Activated T-helper 1 cell treated with anti-CD3 and anti-CD28 coated beads, Interleukin-12 subunit alpha, Interleukin-12 subunit beta, Interleukin-2, Interleukin-4 antibody, amounts not matched to agents 30 ng/mL and 10 ng/mL and 1 ng/mL, durations not matched to agents 14 hours and 24 hours and 36 hours (primary cell): Measurements from ENCODE around the gene RTBDN. TPM values are rescaled to one million over a fixed set of nuclear protein-coding genes. Genes with fewer than 3 reads are reported as not detected.
"Not testable (repeated sequence)": the region's sequence is repeated elsewhere in the genome, so short reads cannot be mapped to it uniquely, and the experiment has no call there.

Experiments used
- DNase-seq: peaks from one replicate; pipeline ENCODE4 v3.0.0; 2021; ENCODE audit warnings: low spot score
- H3K27ac Mint-ChIP-seq: one replicate; pipeline ENCODE4 v1.8.0; 2021; ENCODE audit warnings: mild to moderate bottlenecking, mixed read lengths
- H3K27me3 Mint-ChIP-seq: one replicate; pipeline ENCODE4 v1.8.0; 2022; ENCODE audit warnings: mild to moderate bottlenecking, moderate library complexity, mixed read lengths; ENCODE audit not compliant: insufficient read depth
- H3K36me3 Mint-ChIP-seq: one replicate; pipeline ENCODE4 v1.8.0; 2021; ENCODE audit warnings: low read depth, mixed read lengths
- H3K4me1 Mint-ChIP-seq: one replicate; pipeline ENCODE4 v1.8.0; 2021; ENCODE audit warnings: low read depth, mixed read lengths
- H3K4me3 Mint-ChIP-seq: one replicate; pipeline ENCODE4 v1.8.0; 2021; ENCODE audit warnings: mild to moderate bottlenecking, moderate library complexity, mixed read lengths
- H3K9me3 Mint-ChIP-seq: one replicate; pipeline ENCODE4 v1.8.0; 2021; ENCODE audit warnings: mixed read lengths
- intact Hi-C: fragments of 100-400 bp; cut with micrococcal nuclease; formaldehyde crosslinking; loops from one replicate; pipeline ENCODE4 v1.15.1; 2024
- total RNA-seq: library from RNA; stranded (reverse); gene quantifications from 2 replicates; pipeline ENCODE4 v1.2.3, GENCODE V29; 2022

The RTBDN gene
- total RNA-seq, 1 donor from 2014 or later: not detected

DNA sequence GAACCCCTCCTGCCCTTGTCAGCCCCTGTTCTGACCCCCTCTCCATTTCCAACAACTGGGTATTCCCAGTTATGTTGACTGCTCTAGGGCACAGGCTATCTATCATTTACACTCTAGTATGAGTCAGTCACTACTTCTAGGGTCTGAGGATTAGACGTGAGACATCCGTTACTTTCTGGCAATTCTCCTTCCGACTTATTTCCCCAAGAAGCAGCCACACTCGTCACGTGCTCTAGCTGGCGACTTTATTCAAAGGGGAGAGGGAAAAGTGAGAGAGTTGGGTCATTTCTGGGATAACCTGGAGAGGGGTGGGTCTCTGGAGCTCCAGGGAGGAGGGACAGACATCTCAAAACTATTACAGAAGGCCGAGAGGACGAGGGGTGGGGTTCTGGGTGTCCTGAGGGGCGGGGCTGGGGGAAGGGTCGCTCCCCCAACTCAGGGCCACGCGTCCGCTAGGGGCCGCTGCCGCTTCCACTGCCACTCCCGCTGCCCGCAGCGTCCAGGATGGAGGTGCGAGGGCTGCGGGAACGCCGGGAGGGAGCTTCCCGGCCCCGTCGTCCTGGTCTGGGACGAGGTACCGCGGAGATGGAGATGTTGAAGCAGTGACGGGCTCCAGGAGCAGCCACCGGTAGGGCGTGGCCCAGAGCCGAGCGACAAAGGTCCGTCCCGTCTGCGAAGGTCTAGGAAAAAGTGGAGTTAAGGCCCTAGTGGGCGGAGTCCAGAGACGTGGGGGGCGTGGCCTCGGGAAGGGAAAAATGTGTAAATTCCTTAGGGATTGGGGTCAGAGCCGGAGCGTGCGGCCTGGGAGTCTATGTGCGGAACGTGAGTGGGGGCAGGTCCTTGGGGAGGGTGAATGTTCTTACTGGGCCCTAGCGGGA, 8.9 kb downstream of the RTBDN start:
- H3K9me3 Mint-ChIP-seq: no peaks in the 10 kb centered on the region
- H3K4me3 Mint-ChIP-seq: peak overlapping the region; percentile 31
- intact Hi-C loops: no loop called here
- no peak overlapping the region for H3K27ac Mint-ChIP-seq
- H3K4me1 Mint-ChIP-seq: peaks cover 11% of the 10 kb centered on the region
- peaks cover 26% of the 10 kb centered on the region for H3K27me3 Mint-ChIP-seq
- no peak for DNase-seq
- no peaks in the 10 kb centered on the region for H3K36me3 Mint-ChIP-seq

DNA sequence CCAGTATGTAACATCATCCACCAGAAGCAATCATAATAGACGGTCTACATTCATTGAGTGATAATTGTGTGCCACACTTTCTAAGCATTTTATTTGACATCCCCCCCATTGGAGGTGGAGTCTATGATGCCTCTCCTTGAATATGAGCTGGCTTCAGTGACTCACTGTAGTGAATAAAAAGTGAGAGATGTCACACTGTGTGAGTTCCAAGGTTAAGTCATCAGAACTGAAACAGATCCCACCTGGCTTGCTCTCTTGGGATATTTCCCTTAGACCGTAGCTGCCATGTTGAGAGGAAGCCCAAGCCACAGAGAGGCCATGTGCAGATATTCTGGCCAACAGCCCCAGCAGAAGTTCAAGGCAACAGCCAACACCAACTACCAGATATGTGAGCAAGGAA, 12.6 kb downstream of the RTBDN start:
- H3K9me3 Mint-ChIP-seq: no peaks in the 10 kb centered on the region
- no peak overlapping the region for H3K27ac Mint-ChIP-seq
- no peak for DNase-seq
- peaks cover 11% of the 10 kb centered on the region for H3K27me3 Mint-ChIP-seq
- H3K36me3 Mint-ChIP-seq: no peaks in the 10 kb centered on the region
- peaks cover 11% of the 10 kb centered on the region for H3K4me1 Mint-ChIP-seq
- no peak overlapping the region for H3K4me3 Mint-ChIP-seq
- intact Hi-C loops: no loop called here

DNA sequence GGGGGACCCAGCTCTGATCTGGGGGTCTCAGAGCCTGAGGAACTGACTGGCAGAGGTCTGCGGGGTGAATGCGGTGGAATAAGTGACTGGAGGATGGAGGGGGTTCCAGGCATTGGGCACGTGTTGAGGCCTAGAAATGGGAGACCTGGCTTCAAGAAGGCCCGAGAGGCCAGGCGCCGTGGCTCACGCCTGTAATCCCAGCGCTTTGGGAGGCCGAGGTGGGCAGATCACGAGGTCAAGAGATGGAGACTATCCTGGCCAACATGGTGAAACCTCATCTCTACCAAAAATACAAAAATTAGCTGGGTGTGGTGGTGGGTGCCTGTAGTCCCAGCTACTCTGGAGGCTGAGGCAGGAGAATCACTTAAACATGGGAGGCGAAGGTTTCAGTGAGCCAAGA, 16.6 kb downstream of the RTBDN start:
- H3K36me3 Mint-ChIP-seq, DNase-seq, H3K4me1 Mint-ChIP-seq, H3K9me3 Mint-ChIP-seq, intact Hi-C loops, H3K4me3 Mint-ChIP-seq, H3K27ac Mint-ChIP-seq, H3K27me3 Mint-ChIP-seq: not testable (repeated sequence)

DNA sequence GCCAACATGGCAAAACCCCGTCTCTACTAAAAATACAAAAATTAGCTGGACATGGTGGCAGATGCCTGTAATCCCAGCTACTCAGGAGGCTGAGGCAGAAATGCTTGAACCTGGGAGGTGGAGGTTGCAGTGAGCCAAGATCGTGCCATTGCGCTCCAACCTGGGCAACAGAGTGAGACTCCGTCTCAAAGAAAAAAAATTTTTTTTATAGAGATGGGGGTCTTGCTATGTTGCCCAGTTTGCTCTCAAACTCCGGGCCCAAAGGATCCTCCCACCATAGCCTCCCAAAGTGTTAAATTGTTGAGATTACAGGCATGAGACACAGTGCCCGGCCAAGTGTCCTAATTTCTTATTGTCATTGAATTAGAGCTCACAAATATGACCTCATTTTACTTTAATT, 17.2 kb downstream of the RTBDN start:
- H3K4me1 Mint-ChIP-seq, H3K4me3 Mint-ChIP-seq, H3K27me3 Mint-ChIP-seq, H3K27ac Mint-ChIP-seq, intact Hi-C loops, DNase-seq, H3K36me3 Mint-ChIP-seq, H3K9me3 Mint-ChIP-seq: not testable (repeated sequence)

DNA sequence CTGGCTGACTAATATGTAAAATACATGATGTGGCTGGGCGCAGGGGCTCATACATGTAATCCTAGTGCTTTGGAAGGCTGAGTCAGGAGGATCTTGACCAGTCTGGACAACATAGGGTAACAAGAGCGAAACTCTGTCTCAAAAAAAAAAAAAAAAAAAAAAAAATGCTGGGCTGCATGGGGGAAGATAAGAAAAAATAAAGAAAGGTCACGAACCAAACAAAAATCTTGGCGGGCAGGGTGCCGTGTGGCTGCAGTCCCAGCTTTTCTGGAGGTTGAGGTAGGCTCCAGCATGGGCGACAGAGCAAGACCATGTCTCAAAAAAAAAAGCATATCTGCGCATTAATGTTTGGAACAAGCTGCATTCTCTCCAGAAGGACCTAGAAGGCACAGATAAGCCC, 19.3 kb downstream of the RTBDN start:
- intact Hi-C loops: no loop called here
- Mint-ChIP-seq H3K27me3 (no peaks in the 10 kb centered on the region), H3K4me1 (no peaks in the 10 kb centered on the region), H3K27ac (no peak overlapping the region), H3K36me3 (peaks cover 10% of the 10 kb centered on the region), H3K9me3 (no peaks in the 10 kb centered on the region), H3K4me3 (no peak overlapping the region)
- no peak for DNase-seq

DNA sequence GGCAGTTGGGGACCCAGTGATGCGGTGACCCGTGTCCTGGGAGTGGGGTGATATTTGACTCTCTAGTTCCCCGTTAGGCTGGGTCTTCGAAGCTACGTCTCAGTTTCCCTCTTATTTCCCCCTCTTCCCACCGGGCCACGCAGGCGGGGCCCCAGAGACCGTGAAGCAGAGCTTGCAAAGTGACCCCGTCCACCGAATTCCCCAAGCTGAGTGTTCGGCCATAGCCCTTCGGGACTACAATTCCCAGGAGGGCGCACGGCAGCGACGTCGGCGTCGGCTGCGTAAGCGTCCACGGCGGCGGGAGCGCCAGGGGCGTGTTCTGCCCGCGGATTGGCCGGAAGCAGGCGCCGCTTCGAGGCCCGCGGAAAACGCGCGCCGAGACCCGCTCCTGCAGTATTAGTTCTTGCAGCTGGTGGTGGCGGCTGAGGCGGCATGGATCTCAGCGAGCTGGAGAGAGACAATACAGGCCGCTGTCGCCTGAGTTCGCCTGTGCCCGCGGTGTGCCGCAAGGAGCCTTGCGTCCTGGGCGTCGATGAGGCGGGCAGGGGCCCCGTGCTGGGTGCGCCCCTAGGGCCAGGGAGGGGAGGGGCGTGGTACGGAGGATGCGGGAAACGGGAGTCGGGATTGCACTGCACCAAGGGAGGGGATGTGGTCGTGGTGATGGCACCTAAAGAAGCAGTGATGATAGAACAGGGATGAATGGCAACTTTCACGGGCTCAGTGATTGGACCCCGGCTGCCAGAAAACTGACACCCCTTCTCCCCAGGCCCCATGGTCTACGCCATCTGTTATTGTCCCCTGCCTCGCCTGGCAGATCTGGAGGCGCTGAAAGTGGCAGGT, 27.9 kb downstream of the RTBDN start, which contains the start of gene RNASEH2A:
Gene RNASEH2A, plus strand, starts transcription at position 343 of the 840 bp plus-strand sequence. Its CDS starts 90 bp downstream, at position 433.
- intact Hi-C loops: loop anchor here (1.0 to 5.0 kb wide), 4 partner anchors 40 to 110 kb away; partner anchors contain the start of genes DNASE2, FBXW9 and GET3

DNA sequence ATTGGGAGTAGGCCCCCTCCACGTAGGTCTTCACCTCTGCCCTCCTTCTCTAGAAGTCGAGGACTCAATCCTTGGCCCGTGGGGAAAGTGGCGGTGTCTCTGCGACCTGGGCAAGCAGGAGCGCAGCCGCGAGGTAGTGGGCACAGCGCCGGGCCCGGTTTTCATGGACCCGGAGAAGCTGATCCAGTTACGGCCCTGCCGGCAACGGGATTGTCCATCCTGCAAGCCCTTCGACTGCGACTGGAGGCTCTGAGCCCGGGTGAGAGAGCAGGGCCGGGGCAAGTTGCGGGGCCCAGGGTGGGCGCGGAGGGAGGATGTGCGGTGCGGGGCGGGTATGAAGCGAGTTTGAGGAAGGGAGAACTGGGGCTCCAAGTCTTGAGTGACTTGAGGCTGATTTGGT, 30.3 kb downstream of the RTBDN start:
- no peak for DNase-seq
- Mint-ChIP-seq H3K4me3 (no peak overlapping the region), H3K4me1 (peaks cover 27% of the 10 kb centered on the region), H3K27me3 (no peaks in the 10 kb centered on the region), H3K27ac (no peak overlapping the region), H3K9me3 (no peaks in the 10 kb centered on the region), H3K36me3 (peaks cover 18% of the 10 kb centered on the region)
- intact Hi-C loops: no loop called here

More for the DNA sequence above, 27.9 kb downstream of the RTBDN start, which contains the start of gene RNASEH2A:
- Mint-ChIP-seq H3K9me3 (no peaks in the 10 kb centered on the region), H3K27ac (peak within 1 kb of the TSS; percentile 89), H3K27me3 (no peaks in the 10 kb centered on the region), H3K4me3 (peak within 1 kb of the TSS; percentile 96), H3K36me3 (peaks cover 8% of the 10 kb centered on the region), H3K4me1 (peaks cover 17% of the 10 kb centered on the region)
- DNase-seq: peak; percentile 89

DNA sequence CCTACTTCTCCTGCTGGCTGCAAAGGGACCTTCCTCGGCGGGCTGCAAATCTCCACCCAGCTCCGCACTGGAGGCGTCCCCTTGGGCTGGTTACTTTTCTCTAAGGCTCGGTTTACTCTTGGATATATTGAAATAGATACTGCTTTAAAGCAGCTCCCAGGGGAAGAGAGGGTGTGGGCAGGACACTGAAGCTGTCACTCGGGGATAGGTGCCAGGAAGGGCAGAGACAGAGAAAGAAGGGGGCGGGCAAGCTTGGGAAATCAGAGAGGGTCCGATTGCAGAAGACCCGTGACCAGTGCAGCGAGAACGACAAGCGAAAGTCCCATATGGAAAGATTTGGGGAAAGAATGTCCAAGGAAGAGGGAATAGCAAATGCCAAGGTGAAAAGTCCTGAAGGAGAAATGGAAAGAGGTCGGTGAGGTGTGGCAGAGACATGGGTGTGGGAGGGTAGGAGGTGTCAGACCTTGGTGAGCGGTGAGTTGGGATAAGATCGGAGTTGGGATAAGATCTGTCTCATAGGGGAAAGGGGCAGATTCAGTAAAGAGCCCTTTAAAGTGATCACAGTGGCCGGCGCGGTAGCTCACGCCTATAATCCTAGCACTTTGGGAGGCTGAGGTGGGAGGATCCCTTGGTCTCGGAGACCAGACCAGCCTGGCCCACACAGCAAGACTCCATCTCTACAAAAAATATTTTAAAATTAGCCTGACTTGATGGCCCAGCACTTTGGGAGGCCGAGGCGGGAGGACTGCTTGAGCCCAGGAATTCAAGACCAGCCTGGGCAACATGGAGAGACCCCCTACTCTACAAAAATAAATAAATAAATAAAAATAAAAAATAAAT, 31.9 kb downstream of the RTBDN start:
- H3K36me3 Mint-ChIP-seq: peaks cover 15% of the 10 kb centered on the region
- no peak for DNase-seq
- H3K27me3 Mint-ChIP-seq: no peaks in the 10 kb centered on the region
- intact Hi-C loops: no loop called here
- peak overlapping the region; percentile 87 for H3K4me3 Mint-ChIP-seq
- peaks cover 27% of the 10 kb centered on the region for H3K4me1 Mint-ChIP-seq
- no peaks in the 10 kb centered on the region for H3K9me3 Mint-ChIP-seq
- peak overlapping the region; percentile 68 for H3K27ac Mint-ChIP-seq

DNA sequence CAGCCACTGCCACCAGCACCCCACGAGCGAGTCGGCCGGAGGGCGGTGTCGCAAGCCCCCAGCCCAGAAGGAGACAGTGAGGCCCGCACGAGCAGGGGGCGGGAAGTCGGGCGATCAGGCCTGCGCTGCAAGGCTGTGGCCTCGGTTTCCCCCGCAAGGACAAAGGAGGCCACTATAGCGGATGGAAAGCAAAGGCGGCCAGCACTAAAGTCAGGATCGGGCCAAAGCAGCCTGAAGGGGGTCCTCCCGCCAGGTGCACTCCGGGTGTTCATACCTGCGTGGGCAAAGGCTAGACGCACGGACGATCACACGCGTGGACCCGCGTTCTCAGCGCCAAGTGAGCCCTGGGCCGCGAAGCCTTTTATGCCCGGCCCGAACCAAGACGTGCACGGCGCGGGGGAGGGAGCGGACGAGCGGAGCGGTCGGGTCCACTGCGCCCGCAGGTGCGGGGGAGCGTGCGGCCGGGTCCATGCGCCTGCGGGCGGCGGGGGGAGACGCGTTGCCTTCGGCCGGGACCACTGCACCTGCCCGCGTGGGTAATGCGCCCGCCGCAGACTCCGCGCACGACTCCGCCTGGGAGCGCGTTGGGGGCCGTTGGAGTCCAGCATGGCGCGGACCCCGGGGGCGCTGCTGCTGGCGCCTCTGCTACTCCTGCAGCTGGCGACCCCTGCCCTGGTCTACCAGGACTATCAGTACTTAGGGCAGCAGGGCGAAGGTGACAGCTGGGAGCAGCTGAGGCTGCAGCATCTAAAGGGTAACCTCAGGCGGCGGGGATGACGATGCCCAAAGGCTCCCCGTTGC, 32.7 kb downstream of the RTBDN start, which contains the start of the genes PRDX2 and THSD8:
Gene PRDX2, minus strand, starts transcription at position 335 of the 801 bp plus-strand sequence. CDS start 539 bp downstream, outside the sequence.
Gene THSD8, plus strand, starts transcription at position 604 of the 801 bp plus-strand sequence. Its CDS starts 3 bp downstream, at position 607.
- Mint-ChIP-seq H3K9me3 (no peaks in the 10 kb centered on the region), H3K27me3 (no peaks in the 10 kb centered on the region), H3K27ac (peak within 1 kb of the TSS; percentile 80), H3K4me3 (peak within 1 kb of the TSS; percentile 87), H3K36me3 (peaks cover 15% of the 10 kb centered on the region), H3K4me1 (peaks cover 29% of the 10 kb centered on the region)
- intact Hi-C loops: no loop called here
- DNase-seq: peak; percentile 74

DNA sequence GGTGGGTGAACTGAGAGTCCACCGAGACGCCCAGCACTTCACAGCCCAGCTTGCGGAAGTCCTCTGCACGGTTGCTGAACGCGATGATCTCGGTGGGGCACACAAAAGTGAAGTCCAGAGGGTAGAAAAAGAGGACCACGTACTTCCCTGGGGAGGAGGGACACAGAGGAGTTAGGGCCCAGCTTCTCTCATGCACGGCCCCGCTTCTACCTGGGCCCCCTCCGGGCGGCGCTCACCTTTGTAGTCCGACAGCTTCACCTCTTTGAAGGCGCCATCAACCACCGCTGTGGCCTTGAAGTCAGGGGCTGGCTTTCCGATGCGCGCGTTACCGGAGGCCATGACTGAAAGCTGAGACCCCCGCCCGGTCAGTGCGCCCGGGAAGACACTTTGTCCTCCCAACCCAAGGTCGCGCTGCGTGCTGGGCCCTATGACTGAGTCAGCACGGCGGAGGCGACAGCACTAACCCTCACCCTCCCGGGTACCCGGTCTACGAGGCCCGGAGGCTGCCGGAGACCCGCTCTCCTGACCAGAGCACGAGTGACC, 33.4 kb downstream of the RTBDN start:
- DNase-seq: no peak
- intact Hi-C loops: no loop called here
- Mint-ChIP-seq H3K4me3 (peak overlapping the region; percentile 87), H3K9me3 (no peaks in the 10 kb centered on the region), H3K36me3 (peaks cover 17% of the 10 kb centered on the region), H3K27ac (peak overlapping the region; percentile 80), H3K4me1 (peaks cover 29% of the 10 kb centered on the region), H3K27me3 (no peaks in the 10 kb centered on the region)

DNA sequence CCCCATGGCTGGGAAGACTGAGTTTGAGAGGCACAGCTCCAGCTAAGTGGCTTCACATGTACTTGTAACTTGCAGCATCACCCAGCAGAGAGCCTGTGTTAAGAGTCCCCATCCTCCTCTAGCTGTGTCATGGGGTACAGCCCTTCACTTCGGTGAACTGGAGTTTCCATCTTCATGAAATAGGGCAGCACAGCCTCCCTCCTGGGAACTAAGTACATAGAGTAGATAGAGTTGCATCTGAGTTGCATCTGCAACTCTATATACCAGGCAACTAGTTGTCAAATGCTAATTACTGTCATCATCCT, 34.0 kb downstream of the RTBDN start:
- H3K36me3 Mint-ChIP-seq: peaks cover 17% of the 10 kb centered on the region
- no peaks in the 10 kb centered on the region for H3K9me3 Mint-ChIP-seq
- peak overlapping the region; percentile 80 for H3K27ac Mint-ChIP-seq
- no peaks in the 10 kb centered on the region for H3K27me3 Mint-ChIP-seq
- peak overlapping the region; percentile 87 for H3K4me3 Mint-ChIP-seq
- H3K4me1 Mint-ChIP-seq: peaks cover 32% of the 10 kb centered on the region
- intact Hi-C loops: no loop called here
- DNase-seq: no peak
